K562 (cell line): ENCODE results near the gene LRCOL1.

ENCODE experiments used
- BHLHE40 ChIP-seq: IDR thresholded peaks from 2 replicates; pipeline ENCODE4 v1.6.1; 2011; ENCODE audit warnings: low read length, improper control_type of control experiment
- CTCF ChIP-seq, 3 experiments: IDR thresholded peaks in 2 of 3; conservative IDR thresholded peaks in 1 of 3; 2 replicates each; pipeline ENCODE4 v1.5.1; 2011 to 2012; ENCODE audit warnings: low read length in 3 of 3, mild to moderate bottlenecking in 3 of 3, control low read depth in 2 of 3, improper control_type of control experiment in 1 of 3, inconsistent platforms in 1 of 3, low read depth in 1 of 3, mixed read lengths in 1 of 3, moderate library complexity in 1 of 3; ENCODE audit not compliant: insufficient read depth in 2 of 3
- MXI1 ChIP-seq: IDR thresholded peaks from 2 replicates; pipeline ENCODE4 v1.6.1; 2011; ENCODE audit warnings: low read depth, mild to moderate bottlenecking, improper control_type of control experiment, low read length
- SRSF3 ChIP-seq: fragments of 200-400 bp; formaldehyde crosslinking; IDR thresholded peaks from 2 replicates; pipeline ENCODE4 v1.6.1; 2016; ENCODE audit warnings: mild to moderate bottlenecking, low read length, moderate library complexity; ENCODE audit not compliant: insufficient read depth
- ZBTB7A ChIP-seq: IDR thresholded peaks from 2 replicates; pipeline ENCODE4 v1.6.1; 2011; ENCODE audit warnings: low read depth, mild to moderate bottlenecking, low read length, moderate library complexity, borderline replicate concordance; ENCODE audit not compliant: control insufficient read depth

GRCh38 chr12:132601171-132601883 lies 9.1 kb downstream of the LRCOL1 start:
- TF ChIP-seq SRSF3 (no peak), ZBTB7A (no peak), CTCF (IDR thresholded peaks at IDR 0.05 in 2 of 3, conservative IDR thresholded peaks at IDR 0.05 in 1 of 3; ENCODE audit: insufficient read depth in 2 of 3, low read depth in 1 of 3, low read length in 3 of 3) (no peak), BHLHE40 (no peak), MXI1 (no peak)
